ENCODE results near the gene NKIRAS1.
A peak's percentile ranks its signal among the peaks of the same experiment; 100 is the strongest.

The NKIRAS1 gene

DNA sequence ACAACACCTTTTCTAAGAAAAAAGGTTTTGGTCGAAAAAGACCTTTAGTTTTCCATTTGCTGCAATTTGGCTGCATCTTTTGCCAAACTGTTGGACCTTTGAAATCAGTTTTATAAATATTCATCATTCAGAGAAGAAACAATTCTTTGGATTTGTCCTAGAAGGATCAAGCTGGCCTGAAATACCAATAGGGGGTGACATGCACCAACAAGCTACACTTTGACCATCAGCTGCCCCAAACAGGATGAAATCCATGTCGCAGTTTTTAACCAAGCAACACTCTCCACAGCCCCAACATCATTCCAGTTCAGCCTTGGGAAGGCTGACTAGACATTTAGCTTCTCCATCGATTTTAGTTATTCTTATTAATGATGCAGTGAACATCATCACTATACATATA is 9.9 kb upstream of the NKIRAS1 start:
- H3K9me3 ChIP-seq (ENCODE audit: insufficient read depth, low read length) = no peaks in the 10 kb centered on the region
- no peak overlapping the region for H3K27ac ChIP-seq (ENCODE audit: low read length)
- H3K4me1 ChIP-seq (ENCODE audit: low read length) = peaks cover 6% of the 10 kb centered on the region; the same call in 1 of the 2 replicates
- no peaks in the 10 kb centered on the region for H3K79me2 ChIP-seq (ENCODE audit: low read length)
- TF ChIP-seq CTCF (IDR thresholded peaks at IDR 0.05; ENCODE audit: low read depth, low read length) (peak; percentile 27), EZH2phosphoT487 (IDR thresholded peaks at IDR 0.05; ENCODE audit: low read depth) (no peak)
- no peaks in the 10 kb centered on the region for H3K27me3 ChIP-seq (ENCODE audit: low read depth, low read length)
- H3K4me3 ChIP-seq (ENCODE audit: low read length) = no peak overlapping the region
- no peak overlapping the region for H3K4me2 ChIP-seq (ENCODE audit: low read length)
- peaks cover 14% of the 10 kb centered on the region for H3K36me3 ChIP-seq (replicated peaks; ENCODE audit: low read depth, low read length)
- H3K9ac ChIP-seq (ENCODE audit: low read length) = no peak overlapping the region
- H4K20me1 ChIP-seq (ENCODE audit: insufficient read depth, low read length) = peaks cover 3% of the 10 kb centered on the region; the same call in 1 of the 2 replicates
- no peak overlapping the region for H2AFZ ChIP-seq (ENCODE audit: low read depth, low read length)

DNA sequence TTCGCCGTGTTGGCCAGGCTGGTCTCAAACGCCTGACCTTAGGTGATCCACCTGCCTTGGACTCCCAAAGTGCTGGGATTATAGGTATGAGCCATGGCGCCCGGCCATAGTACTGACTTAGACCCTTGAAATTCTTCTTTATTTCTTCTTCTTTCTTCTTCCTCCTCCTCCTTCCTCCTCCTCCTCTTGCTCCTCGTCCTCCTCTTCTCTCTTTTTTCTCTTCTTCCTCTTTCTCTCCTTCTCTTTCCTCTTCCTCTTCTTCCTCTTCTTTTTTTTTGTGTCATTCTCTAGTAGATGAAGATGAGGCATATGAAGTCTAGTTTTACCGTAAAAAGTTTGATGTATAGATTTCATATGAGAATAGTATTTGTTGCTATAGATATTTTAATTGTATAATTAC is 9.5 kb upstream of the NKIRAS1 start:
- Histone ChIP-seq H3K79me2 (ENCODE audit: low read length) (no peaks in the 10 kb centered on the region), H3K27ac (ENCODE audit: low read length) (no peak overlapping the region), H3K36me3 (replicated peaks; ENCODE audit: low read depth, low read length) (peaks cover 16% of the 10 kb centered on the region), H3K4me3 (ENCODE audit: low read length) (no peak overlapping the region), H3K9me3 (ENCODE audit: insufficient read depth, low read length) (no peaks in the 10 kb centered on the region), H3K27me3 (ENCODE audit: low read depth, low read length) (no peaks in the 10 kb centered on the region), H3K4me2 (ENCODE audit: low read length) (no peak overlapping the region), H3K4me1 (ENCODE audit: low read length) (peaks cover 1% of the 10 kb centered on the region; the same call in 1 of the 2 replicates), H2AFZ (ENCODE audit: low read depth, low read length) (no peak overlapping the region), H4K20me1 (ENCODE audit: insufficient read depth, low read length) (peaks cover 3% of the 10 kb centered on the region; the same call in 1 of the 2 replicates), H3K9ac (ENCODE audit: low read length) (no peak overlapping the region)
- TF ChIP-seq EZH2phosphoT487 (IDR thresholded peaks at IDR 0.05; ENCODE audit: low read depth) = no peak
- TF ChIP-seq CTCF (IDR thresholded peaks at IDR 0.05; ENCODE audit: low read depth, low read length) = no peak

DNA sequence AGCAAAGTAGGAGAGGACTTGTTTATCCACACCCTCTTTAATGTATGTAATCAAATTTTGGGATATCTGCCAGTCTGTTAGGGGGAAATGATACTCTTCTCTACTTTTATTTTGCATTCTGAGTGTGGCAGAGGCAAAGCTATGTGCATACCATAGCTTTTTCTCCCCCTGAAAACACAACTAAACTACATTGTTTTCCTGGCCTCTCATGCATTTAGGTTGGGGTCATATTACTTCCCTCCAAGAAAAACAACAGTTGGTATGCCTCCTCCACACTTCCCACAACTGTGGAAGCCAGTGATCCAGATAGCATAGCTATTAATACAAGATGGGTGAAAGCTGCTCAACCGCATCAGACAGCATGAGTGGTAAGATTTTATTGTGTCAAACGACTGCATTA is 7.0 kb upstream of the NKIRAS1 start:
- Histone ChIP-seq H3K36me3 (replicated peaks; ENCODE audit: low read depth, low read length) (peaks cover 35% of the 10 kb centered on the region), H3K4me3 (ENCODE audit: low read length) (no peak overlapping the region), H3K27ac (ENCODE audit: low read length) (no peak overlapping the region), H3K4me2 (ENCODE audit: low read length) (no peak overlapping the region), H3K27me3 (ENCODE audit: low read depth, low read length) (no peaks in the 10 kb centered on the region), H3K4me1 (ENCODE audit: low read length) (peaks cover 8% of the 10 kb centered on the region), H3K79me2 (ENCODE audit: low read length) (peaks cover 12% of the 10 kb centered on the region), H2AFZ (ENCODE audit: low read depth, low read length) (no peak overlapping the region), H3K9me3 (ENCODE audit: insufficient read depth, low read length) (no peaks in the 10 kb centered on the region), H3K9ac (ENCODE audit: low read length) (no peak overlapping the region), H4K20me1 (ENCODE audit: insufficient read depth, low read length) (peaks cover 25% of the 10 kb centered on the region)
- TF ChIP-seq EZH2phosphoT487 (IDR thresholded peaks at IDR 0.05; ENCODE audit: low read depth) (no peak), CTCF (IDR thresholded peaks at IDR 0.05; ENCODE audit: low read depth, low read length) (no peak)

- no peak overlapping the region for H3K4me3 ChIP-seq (ENCODE audit: low read length)
- no peak for TF ChIP-seq EZH2phosphoT487 (IDR thresholded peaks at IDR 0.05; ENCODE audit: low read depth)
- no peak for TF ChIP-seq CTCF (IDR thresholded peaks at IDR 0.05; ENCODE audit: low read depth, low read length)
- H3K27ac ChIP-seq (ENCODE audit: low read length) = no peak overlapping the region; the same call in 1 of the 2 replicates
- no peaks in the 10 kb centered on the region for H3K9me3 ChIP-seq (ENCODE audit: insufficient read depth, low read length)
- peaks cover 49% of the 10 kb centered on the region for H3K36me3 ChIP-seq (replicated peaks; ENCODE audit: low read depth, low read length)
- no peak overlapping the region for H3K4me2 ChIP-seq (ENCODE audit: low read length)
- H3K27me3 ChIP-seq (ENCODE audit: low read depth, low read length) = no peaks in the 10 kb centered on the region
- H4K20me1 ChIP-seq (ENCODE audit: insufficient read depth, low read length) = peaks cover 37% of the 10 kb centered on the region
- peaks cover 17% of the 10 kb centered on the region for H3K4me1 ChIP-seq (ENCODE audit: low read length)
- no peak overlapping the region for H2AFZ ChIP-seq (ENCODE audit: low read depth, low read length)
- H3K9ac ChIP-seq (ENCODE audit: low read length) = no peak overlapping the region
- peaks cover 33% of the 10 kb centered on the region for H3K79me2 ChIP-seq (ENCODE audit: low read length)
These were observed 4.3 kb upstream of the NKIRAS1 start for GRCh38 chr3:23921052-23921511.
